ENCODE measurements around the gene GDPD1. TPM values are rescaled to one million over a fixed set of nuclear protein-coding genes. Genes with fewer than 3 reads are reported as not detected.

Gene GDPD1
- total RNA-seq, 1 experiment from 2014 or later, result 6.2 TPM

GRCh38 chr17:59185997-59186396 lies 34.3 kb upstream of the GDPD1 start:
- H3K4me2 ChIP-seq (ENCODE audit: low read depth, low read length, poor library complexity, severe bottlenecking), result no peak overlapping the region
- no peaks in the 10 kb centered on the region for H3K79me2 ChIP-seq (ENCODE audit: low read length)
- H3K27ac ChIP-seq (ENCODE audit: low read length), result no peak overlapping the region
- H2AFZ ChIP-seq (ENCODE audit: low read length), result no peak overlapping the region
- no peak overlapping the region for H3K4me3 ChIP-seq (ENCODE audit: low read length)
- H4K20me1 ChIP-seq (ENCODE audit: insufficient read depth, low read depth, low read length), result no peaks in the 10 kb centered on the region
- peaks cover 14% of the 10 kb centered on the region for H3K36me3 ChIP-seq (ENCODE audit: insufficient read depth, low read length)
- H3K9me2 ChIP-seq (replicated peaks; ENCODE audit: insufficient read depth, low read length), result no peaks in the 10 kb centered on the region
- H3K27me3 ChIP-seq (ENCODE audit: low read length), result no peaks in the 10 kb centered on the region
- H3K9ac ChIP-seq (ENCODE audit: low read length), result no peak overlapping the region
- no peaks in the 10 kb centered on the region for H3K9me3 ChIP-seq (ENCODE audit: low read length)
- DNase-seq, result no peak
- peaks cover 34% of the 10 kb centered on the region for H3K4me1 ChIP-seq (ENCODE audit: low read length)

- Histone ChIP-seq H4K20me1 (ENCODE audit: insufficient read depth, low read depth, low read length) (no peaks in the 10 kb centered on the region), H3K4me1 (ENCODE audit: low read length) (peaks cover 34% of the 10 kb centered on the region), H3K4me3 (ENCODE audit: low read length) (no peak overlapping the region), H3K36me3 (ENCODE audit: insufficient read depth, low read length) (peaks cover 20% of the 10 kb centered on the region), H2AFZ (ENCODE audit: low read length) (no peak overlapping the region), H3K79me2 (ENCODE audit: low read length) (no peaks in the 10 kb centered on the region), H3K27me3 (ENCODE audit: low read length) (no peaks in the 10 kb centered on the region), H3K4me2 (ENCODE audit: low read depth, low read length, poor library complexity, severe bottlenecking) (no peak overlapping the region), H3K9me2 (replicated peaks; ENCODE audit: insufficient read depth, low read length) (no peaks in the 10 kb centered on the region), H3K27ac (ENCODE audit: low read length) (no peak overlapping the region), H3K9ac (ENCODE audit: low read length) (no peak overlapping the region), H3K9me3 (ENCODE audit: low read length) (no peaks in the 10 kb centered on the region)
- DNase-seq, result no peak
Measured at GRCh38 chr17:59186850-59187249, 33.5 kb upstream of the GDPD1 start.

GRCh38 chr17:59190806-59191205 lies 29.5 kb upstream of the GDPD1 start:
- H2AFZ ChIP-seq (ENCODE audit: low read length), result no peak overlapping the region
- peaks cover 43% of the 10 kb centered on the region for H3K36me3 ChIP-seq (ENCODE audit: insufficient read depth, low read length)
- no peaks in the 10 kb centered on the region for H3K9me3 ChIP-seq (ENCODE audit: low read length)
- no peaks in the 10 kb centered on the region for H3K79me2 ChIP-seq (ENCODE audit: low read length)
- no peaks in the 10 kb centered on the region for H3K9me2 ChIP-seq (replicated peaks; ENCODE audit: insufficient read depth, low read length)
- peaks cover 18% of the 10 kb centered on the region for H3K4me1 ChIP-seq (ENCODE audit: low read length)
- H3K27ac ChIP-seq (ENCODE audit: low read length), result no peak overlapping the region
- no peak for DNase-seq
- H3K4me3 ChIP-seq (ENCODE audit: low read length), result no peak overlapping the region
- no peak overlapping the region for H3K4me2 ChIP-seq (ENCODE audit: low read depth, low read length, poor library complexity, severe bottlenecking)
- H4K20me1 ChIP-seq (ENCODE audit: insufficient read depth, low read depth, low read length), result no peaks in the 10 kb centered on the region
- H3K9ac ChIP-seq (ENCODE audit: low read length), result no peak overlapping the region
- no peaks in the 10 kb centered on the region for H3K27me3 ChIP-seq (ENCODE audit: low read length)

- no peak overlapping the region for H3K27ac ChIP-seq (ENCODE audit: low read length)
- no peaks in the 10 kb centered on the region for H3K27me3 ChIP-seq (ENCODE audit: low read length)
- H3K4me2 ChIP-seq (ENCODE audit: low read depth, low read length, poor library complexity, severe bottlenecking), result no peak overlapping the region
- H3K36me3 ChIP-seq (ENCODE audit: insufficient read depth, low read length), result peaks cover 52% of the 10 kb centered on the region
- no peaks in the 10 kb centered on the region for H4K20me1 ChIP-seq (ENCODE audit: insufficient read depth, low read depth, low read length)
- H3K9me2 ChIP-seq (replicated peaks; ENCODE audit: insufficient read depth, low read length), result no peaks in the 10 kb centered on the region
- H3K79me2 ChIP-seq (ENCODE audit: low read length), result no peaks in the 10 kb centered on the region
- no peaks in the 10 kb centered on the region for H3K4me1 ChIP-seq (ENCODE audit: low read length)
- no peak for DNase-seq
- H3K4me3 ChIP-seq (ENCODE audit: low read length), result no peak overlapping the region
- H3K9me3 ChIP-seq (ENCODE audit: low read length), result no peaks in the 10 kb centered on the region
- no peak overlapping the region for H2AFZ ChIP-seq (ENCODE audit: low read length)
- H3K9ac ChIP-seq (ENCODE audit: low read length), result no peak overlapping the region
Measured at GRCh38 chr17:59193336-59193862, 26.9 kb upstream of the GDPD1 start.

- no peak overlapping the region for H3K4me3 ChIP-seq (ENCODE audit: low read length)
- H2AFZ ChIP-seq (ENCODE audit: low read length), result no peak overlapping the region
- H3K27me3 ChIP-seq (ENCODE audit: low read length), result no peaks in the 10 kb centered on the region
- no peaks in the 10 kb centered on the region for H3K4me1 ChIP-seq (ENCODE audit: low read length)
- H3K79me2 ChIP-seq (ENCODE audit: low read length), result 0 out of 2 replicates have a peak, but pooled peaks cover 2% of the 10 kb centered on the region
- H3K36me3 ChIP-seq (ENCODE audit: insufficient read depth, low read length), result peaks cover 35% of the 10 kb centered on the region; the same call in 1 of the 2 replicates
- no peak for DNase-seq
- no peak overlapping the region for H3K4me2 ChIP-seq (ENCODE audit: low read depth, low read length, poor library complexity, severe bottlenecking)
- H3K9me2 ChIP-seq (replicated peaks; ENCODE audit: insufficient read depth, low read length), result no peaks in the 10 kb centered on the region
- H3K9me3 ChIP-seq (ENCODE audit: low read length), result no peaks in the 10 kb centered on the region
- no peak overlapping the region for H3K27ac ChIP-seq (ENCODE audit: low read length)
- H3K9ac ChIP-seq (ENCODE audit: low read length), result no peak overlapping the region
- H4K20me1 ChIP-seq (ENCODE audit: insufficient read depth, low read depth, low read length), result no peaks in the 10 kb centered on the region
Measured at GRCh38 chr17:59199398-59199797, 20.9 kb upstream of the GDPD1 start.

- Histone ChIP-seq H3K9me2 (replicated peaks; ENCODE audit: insufficient read depth, low read length) (no peaks in the 10 kb centered on the region), H3K4me2 (ENCODE audit: low read depth, low read length, poor library complexity, severe bottlenecking) (no peak overlapping the region), H3K27ac (ENCODE audit: low read length) (no peak overlapping the region), H3K4me3 (ENCODE audit: low read length) (no peak overlapping the region), H3K9me3 (ENCODE audit: low read length) (no peaks in the 10 kb centered on the region), H3K9ac (ENCODE audit: low read length) (no peak overlapping the region), H3K27me3 (ENCODE audit: low read length) (no peaks in the 10 kb centered on the region), H3K36me3 (ENCODE audit: insufficient read depth, low read length) (peaks cover 15% of the 10 kb centered on the region; the same call in 1 of the 2 replicates), H3K79me2 (ENCODE audit: low read length) (0 out of 2 replicates have a peak, but pooled peaks cover 2% of the 10 kb centered on the region), H4K20me1 (ENCODE audit: insufficient read depth, low read depth, low read length) (no peaks in the 10 kb centered on the region), H2AFZ (ENCODE audit: low read length) (no peak overlapping the region), H3K4me1 (ENCODE audit: low read length) (no peaks in the 10 kb centered on the region)
- DNase-seq, result no peak
Measured at GRCh38 chr17:59202320-59202719, 18.0 kb upstream of the GDPD1 start.

- Histone ChIP-seq H2AFZ (ENCODE audit: low read length) (peak overlapping the region; percentile 96; the same call in 1 of the 2 replicates), H3K9me3 (ENCODE audit: low read length) (no peaks in the 10 kb centered on the region), H3K36me3 (ENCODE audit: insufficient read depth, low read length) (no peaks in the 10 kb centered on the region), H4K20me1 (ENCODE audit: insufficient read depth, low read depth, low read length) (no peaks in the 10 kb centered on the region), H3K9me2 (replicated peaks; ENCODE audit: insufficient read depth, low read length) (no peaks in the 10 kb centered on the region), H3K79me2 (ENCODE audit: low read length) (no peaks in the 10 kb centered on the region), H3K4me3 (ENCODE audit: low read length) (no peak overlapping the region), H3K9ac (ENCODE audit: low read length) (no peak overlapping the region), H3K27me3 (ENCODE audit: low read length) (no peaks in the 10 kb centered on the region), H3K4me1 (ENCODE audit: low read length) (peaks cover 13% of the 10 kb centered on the region), H3K27ac (ENCODE audit: low read length) (no peak overlapping the region), H3K4me2 (ENCODE audit: low read depth, low read length, poor library complexity, severe bottlenecking) (peak overlapping the region; percentile 89)
- no peak for DNase-seq
Measured at GRCh38 chr17:59219370-59219769, 941 bp upstream of the GDPD1 start.

- Histone ChIP-seq H3K36me3 (ENCODE audit: insufficient read depth, low read length) (no peaks in the 10 kb centered on the region), H3K4me3 (ENCODE audit: low read length) (peak overlapping the region; percentile 79), H3K9ac (ENCODE audit: low read length) (peak overlapping the region; percentile 56)
Measured at GRCh38 chr17:59219992-59220327, 351 bp upstream of the GDPD1 start.

More at GRCh38 chr17:59219992-59220327, 351 bp upstream of the GDPD1 start:
- Histone ChIP-seq H3K27me3 (ENCODE audit: low read length) (no peaks in the 10 kb centered on the region), H3K4me2 (ENCODE audit: low read depth, low read length, poor library complexity, severe bottlenecking) (peak overlapping the region; percentile 89), H3K79me2 (ENCODE audit: low read length) (no peaks in the 10 kb centered on the region), H4K20me1 (ENCODE audit: insufficient read depth, low read depth, low read length) (no peaks in the 10 kb centered on the region), H3K9me3 (ENCODE audit: low read length) (no peaks in the 10 kb centered on the region), H2AFZ (ENCODE audit: low read length) (peak overlapping the region; percentile 96), H3K9me2 (replicated peaks; ENCODE audit: insufficient read depth, low read length) (no peaks in the 10 kb centered on the region), H3K4me1 (ENCODE audit: low read length) (peaks cover 13% of the 10 kb centered on the region), H3K27ac (ENCODE audit: low read length) (no peak overlapping the region)
- no peak for DNase-seq
